ENCODE data around the gene MAP6D1.

The MAP6D1 gene

GRCh38 chr3:183825456-183826161 is at the start of gene MAP6D1:
TSS of gene MAP6D1 (minus strand) at chr3:183825577. CDS start at chr3:183825547, 30 bp downstream.
- peak; percentile 84 for DNase-seq

- DNase-seq: no peak
Measured at GRCh38 chr3:183873914-183874313, 48.5 kb upstream of the MAP6D1 start.

GRCh38 chr3:183871541-183871940 is 46.2 kb upstream of the MAP6D1 start:
- DNase-seq: no peak

GRCh38 chr3:183870563-183870962 is 45.2 kb upstream of the MAP6D1 start:
- no peak for DNase-seq

- DNase-seq: no peak
Measured at GRCh38 chr3:183868796-183869195, 43.4 kb upstream of the MAP6D1 start.

GRCh38 chr3:183862610-183863009 is 37.2 kb upstream of the MAP6D1 start:
- no peak for DNase-seq

GRCh38 chr3:183857863-183858262 is 32.5 kb upstream of the MAP6D1 start:
- DNase-seq: no peak

GRCh38 chr3:183854318-183855035 is 29.1 kb upstream of the MAP6D1 start:
- DNase-seq: no peak

GRCh38 chr3:183845608-183846288 is 20.4 kb upstream of the MAP6D1 start:
- DNase-seq: no peak

- DNase-seq: no peak
Measured at GRCh38 chr3:183845090-183845489, 19.7 kb upstream of the MAP6D1 start.

GRCh38 chr3:183844606-183845005 is 19.2 kb upstream of the MAP6D1 start:
- no peak for DNase-seq

GRCh38 chr3:183839751-183840150 is 14.4 kb upstream of the MAP6D1 start:
- DNase-seq: no peak

GRCh38 chr3:183837894-183838293 is 12.5 kb upstream of the MAP6D1 start:
- DNase-seq: no peak

GRCh38 chr3:183837390-183837789 is 12.0 kb upstream of the MAP6D1 start:
- DNase-seq: no peak

- DNase-seq: no peak
Measured at GRCh38 chr3:183833516-183833915, 8.1 kb upstream of the MAP6D1 start.

GRCh38 chr3:183830187-183830586 is 4.8 kb upstream of the MAP6D1 start:
- DNase-seq: no peak

GRCh38 chr3:183829466-183829865 is 4.1 kb upstream of the MAP6D1 start:
- no peak for DNase-seq

- DNase-seq: no peak
Measured at GRCh38 chr3:183828538-183828870, 3.1 kb upstream of the MAP6D1 start.

- DNase-seq: no peak
Measured at GRCh38 chr3:183827809-183828537, 2.6 kb upstream of the MAP6D1 start.

- DNase-seq: peak; percentile 57
Measured at GRCh38 chr3:183826448-183827250, 1.3 kb upstream of the MAP6D1 start.

- peak; percentile 63 for DNase-seq
Measured at GRCh38 chr3:183824761-183825455, 469 bp downstream of the MAP6D1 start.

- no peak for DNase-seq
Measured at GRCh38 chr3:183823963-183824362, 1.4 kb downstream of the MAP6D1 start.

Measured in eye (tissue), 1 donor.